Stimulated activated memory B cell treated with anti-CD40 and anti-IgM and Interleukin-4, amounts not matched to agents 10 μg/mL and 1 μg/mL and 100 μg/mL, for 72 hours (primary cell): ENCODE results near the gene C7orf25.
A peak's percentile ranks its signal among the peaks of the same experiment; 100 is the strongest.

Experiments used
- ATAC-seq: fragments of 150-1000 bp; cut with Tn5 transposase; 2 replicates; pipeline ENCODE4 v1.10.0; 2021
- H3K27ac Mint-ChIP-seq: one replicate; pipeline ENCODE4 v1.8.0; 2022; ENCODE audit warnings: mild to moderate bottlenecking, mixed read lengths
- H3K27me3 Mint-ChIP-seq: one replicate; pipeline ENCODE4 v1.8.0; 2022; ENCODE audit warnings: mixed read lengths
- H3K36me3 Mint-ChIP-seq: one replicate; pipeline ENCODE4 v1.8.0; 2022; ENCODE audit warnings: mixed read lengths
- H3K4me1 Mint-ChIP-seq: one replicate; pipeline ENCODE4 v1.8.0; 2022; ENCODE audit warnings: mixed read lengths
- H3K4me3 Mint-ChIP-seq: one replicate; pipeline ENCODE4 v1.8.0; 2022; ENCODE audit warnings: mild to moderate bottlenecking, moderate library complexity, mixed read lengths
- H3K9me3 Mint-ChIP-seq: one replicate; pipeline ENCODE4 v1.8.0; 2022; ENCODE audit warnings: mixed read lengths

C7orf25 gene

GRCh38 chr7:42911454-42912447 lies at the start of gene C7orf25:
TSS of gene C7orf25 (minus strand) at chr7:42912070. CDS start at chr7:42910900, 1,170 bp downstream.
- H3K4me1 Mint-ChIP-seq = peaks cover 38% of the 10 kb centered on the region
- ATAC-seq = peak; percentile 97
- H3K36me3 Mint-ChIP-seq = peaks cover 38% of the 10 kb centered on the region
- H3K27ac Mint-ChIP-seq = peak within 1 kb of the TSS; percentile 91
- no peaks in the 10 kb centered on the region for H3K27me3 Mint-ChIP-seq
- peak within 1 kb of the TSS; percentile 88 for H3K4me3 Mint-ChIP-seq
- no peaks in the 10 kb centered on the region for H3K9me3 Mint-ChIP-seq

DNA sequence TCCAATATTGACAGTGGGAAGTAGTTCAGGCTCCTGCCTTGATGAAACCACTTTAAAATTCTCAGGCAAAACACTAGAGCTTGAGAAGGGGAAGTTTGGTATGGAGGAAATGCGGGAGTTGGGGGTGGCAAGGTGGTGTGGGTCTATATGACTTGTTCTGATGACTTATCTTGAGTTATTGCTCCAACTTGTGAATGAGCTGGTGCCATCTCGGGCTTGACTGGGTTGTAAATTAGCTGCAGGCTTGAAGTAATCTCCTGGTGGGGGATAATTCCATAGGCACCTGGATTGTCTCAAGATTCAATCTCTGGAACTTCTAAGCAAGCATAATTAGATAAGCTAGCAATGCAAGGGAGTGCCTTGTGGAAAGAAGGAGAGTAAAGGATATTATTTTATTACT lies 49.3 kb upstream of the C7orf25 start:
- Mint-ChIP-seq H3K4me1 (no peaks in the 10 kb centered on the region), H3K36me3 (peaks cover 6% of the 10 kb centered on the region), H3K4me3 (no peak overlapping the region), H3K27ac (no peak overlapping the region), H3K9me3 (peaks cover 4% of the 10 kb centered on the region), H3K27me3 (peaks cover 31% of the 10 kb centered on the region)
- ATAC-seq = no peak

DNA sequence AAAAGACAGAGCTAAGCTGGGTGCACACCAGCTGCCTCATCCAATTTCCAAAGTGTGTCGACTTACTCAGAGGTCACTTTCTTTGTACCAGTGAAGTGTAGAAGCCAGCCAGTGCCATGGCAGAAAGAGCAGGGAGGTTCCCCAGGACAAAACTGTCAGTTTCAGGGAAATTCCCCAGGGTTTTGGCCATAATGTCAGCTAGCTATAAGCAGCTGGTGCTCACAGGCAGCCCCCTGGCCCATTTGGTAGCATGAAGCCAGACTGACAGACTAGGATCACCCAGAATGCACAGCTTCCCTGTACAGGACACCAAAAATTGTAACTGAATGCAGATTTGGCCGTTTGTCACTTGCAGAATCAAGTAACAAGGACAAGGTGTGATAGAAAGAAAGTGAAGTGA lies 48.9 kb upstream of the C7orf25 start:
- H3K9me3 Mint-ChIP-seq = peaks cover 4% of the 10 kb centered on the region
- no peaks in the 10 kb centered on the region for H3K4me1 Mint-ChIP-seq
- H3K36me3 Mint-ChIP-seq = peaks cover 6% of the 10 kb centered on the region
- H3K27me3 Mint-ChIP-seq = peaks cover 31% of the 10 kb centered on the region
- H3K4me3 Mint-ChIP-seq = no peak overlapping the region
- H3K27ac Mint-ChIP-seq = no peak overlapping the region
- no peak for ATAC-seq

- no peak overlapping the region for H3K4me3 Mint-ChIP-seq
- ATAC-seq = no peak
- peaks cover 31% of the 10 kb centered on the region for H3K27me3 Mint-ChIP-seq
- peaks cover 6% of the 10 kb centered on the region for H3K36me3 Mint-ChIP-seq
- no peak overlapping the region for H3K27ac Mint-ChIP-seq
- H3K9me3 Mint-ChIP-seq = peaks cover 4% of the 10 kb centered on the region
- no peaks in the 10 kb centered on the region for H3K4me1 Mint-ChIP-seq
Measured at GRCh38 chr7:42959549-42959948, 47.7 kb upstream of the C7orf25 start.

- peaks cover 4% of the 10 kb centered on the region for H3K9me3 Mint-ChIP-seq
- ATAC-seq = no peak
- no peak overlapping the region for H3K27ac Mint-ChIP-seq
- no peaks in the 10 kb centered on the region for H3K4me1 Mint-ChIP-seq
- peaks cover 27% of the 10 kb centered on the region for H3K27me3 Mint-ChIP-seq
- H3K36me3 Mint-ChIP-seq = peaks cover 6% of the 10 kb centered on the region
- H3K4me3 Mint-ChIP-seq = no peak overlapping the region
Measured at GRCh38 chr7:42956062-42956461, 44.2 kb upstream of the C7orf25 start.

GRCh38 chr7:42953994-42954393 lies 42.1 kb upstream of the C7orf25 start:
- no peak overlapping the region for H3K4me3 Mint-ChIP-seq
- no peak for ATAC-seq
- H3K27ac Mint-ChIP-seq = no peak overlapping the region
- peaks cover 4% of the 10 kb centered on the region for H3K9me3 Mint-ChIP-seq
- H3K36me3 Mint-ChIP-seq = peaks cover 6% of the 10 kb centered on the region
- no peaks in the 10 kb centered on the region for H3K4me1 Mint-ChIP-seq
- H3K27me3 Mint-ChIP-seq = peaks cover 8% of the 10 kb centered on the region

DNA sequence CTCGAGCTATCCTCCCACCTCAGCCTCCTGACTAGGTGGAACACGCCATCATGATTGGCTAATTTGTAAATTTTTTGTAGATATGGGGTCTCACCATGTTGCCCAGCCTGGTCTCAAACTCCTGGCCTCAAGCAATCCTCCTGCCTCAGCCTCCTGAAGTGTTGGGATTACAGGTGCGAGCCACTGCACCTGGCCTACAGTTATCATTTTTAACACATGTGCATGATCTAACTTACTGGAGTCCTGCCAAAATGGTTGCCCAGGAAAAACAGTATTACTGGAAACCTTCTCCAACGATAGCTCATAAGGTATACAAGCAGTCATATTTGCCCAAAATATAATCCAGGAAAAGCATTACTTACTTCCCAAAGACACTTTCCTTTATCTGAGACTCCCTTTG lies 40.5 kb upstream of the C7orf25 start:
- Mint-ChIP-seq H3K27ac (no peak overlapping the region), H3K36me3 (peaks cover 4% of the 10 kb centered on the region), H3K9me3 (peaks cover 3% of the 10 kb centered on the region), H3K4me3 (no peak overlapping the region), H3K27me3 (peaks cover 5% of the 10 kb centered on the region), H3K4me1 (no peaks in the 10 kb centered on the region)
- ATAC-seq = no peak

GRCh38 chr7:42950417-42950816 lies 38.5 kb upstream of the C7orf25 start:
- no peaks in the 10 kb centered on the region for H3K36me3 Mint-ChIP-seq
- H3K4me3 Mint-ChIP-seq = no peak overlapping the region
- H3K4me1 Mint-ChIP-seq = peaks cover 6% of the 10 kb centered on the region
- no peak overlapping the region for H3K27ac Mint-ChIP-seq
- no peaks in the 10 kb centered on the region for H3K27me3 Mint-ChIP-seq
- ATAC-seq = no peak
- no peaks in the 10 kb centered on the region for H3K9me3 Mint-ChIP-seq

GRCh38 chr7:42947521-42947920 lies 35.7 kb upstream of the C7orf25 start:
- peaks cover 9% of the 10 kb centered on the region for H3K36me3 Mint-ChIP-seq
- H3K9me3 Mint-ChIP-seq = no peaks in the 10 kb centered on the region

GRCh38 chr7:42946627-42946950 lies 34.7 kb upstream of the C7orf25 start:
- Mint-ChIP-seq H3K4me3 (no peak overlapping the region), H3K9me3 (no peaks in the 10 kb centered on the region), H3K27ac (no peak overlapping the region), H3K27me3 (no peaks in the 10 kb centered on the region), H3K36me3 (peaks cover 12% of the 10 kb centered on the region), H3K4me1 (peaks cover 6% of the 10 kb centered on the region)
- no peak for ATAC-seq

More at GRCh38 chr7:42947521-42947920, 35.7 kb upstream of the C7orf25 start:
- H3K27ac Mint-ChIP-seq = no peak overlapping the region
- no peak for ATAC-seq
- H3K4me1 Mint-ChIP-seq = peaks cover 6% of the 10 kb centered on the region
- H3K27me3 Mint-ChIP-seq = no peaks in the 10 kb centered on the region
- no peak overlapping the region for H3K4me3 Mint-ChIP-seq

DNA sequence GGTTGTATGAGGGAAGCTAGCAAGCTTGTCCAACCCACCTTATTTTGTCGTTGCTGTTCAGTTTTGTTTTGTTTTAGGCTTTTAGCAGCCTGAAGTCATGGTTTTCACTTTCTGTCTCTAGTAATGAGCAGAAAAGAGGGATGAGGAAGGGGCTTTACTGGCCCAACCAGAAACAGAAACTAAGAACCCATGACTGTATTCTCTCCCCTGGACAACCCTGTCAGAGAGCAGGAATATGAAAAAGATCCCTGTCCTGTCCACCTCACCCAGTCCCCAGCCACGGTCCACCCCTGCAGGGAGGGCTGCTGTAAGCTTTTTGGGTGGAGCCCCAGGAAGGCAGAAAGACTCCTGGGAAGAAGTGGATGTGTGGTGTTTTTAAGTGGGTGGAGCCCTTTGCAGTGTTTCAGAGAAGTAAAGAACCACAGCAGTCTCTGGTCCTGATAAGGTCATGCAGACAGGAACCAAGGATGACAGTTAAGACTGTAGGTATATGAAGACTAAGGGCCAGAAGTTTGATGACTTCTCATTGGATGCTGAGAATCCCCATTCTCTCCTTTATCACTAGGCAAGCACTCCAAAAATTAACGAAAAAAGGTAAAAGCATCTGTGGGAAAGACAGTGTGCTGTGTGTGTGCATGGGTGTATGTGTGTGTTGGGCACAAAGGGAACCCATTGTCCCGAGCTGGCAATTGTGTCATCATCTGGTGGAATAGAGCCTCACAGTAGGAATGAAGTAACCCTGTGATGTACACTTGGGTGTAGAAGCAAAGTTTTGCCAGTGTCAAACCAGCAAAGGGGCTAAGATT lies 34.2 kb upstream of the C7orf25 start:
- peak; percentile 60 for ATAC-seq
- peak overlapping the region; percentile 67 for H3K27ac Mint-ChIP-seq

GRCh38 chr7:42940985-42941847 lies 29.3 kb upstream of the C7orf25 start:
- Mint-ChIP-seq H3K4me1 (peaks cover 13% of the 10 kb centered on the region), H3K27ac (no peak overlapping the region), H3K9me3 (no peaks in the 10 kb centered on the region), H3K36me3 (peaks cover 29% of the 10 kb centered on the region), H3K4me3 (no peak overlapping the region), H3K27me3 (no peaks in the 10 kb centered on the region)
- ATAC-seq = no peak

More for the DNA sequence above, 34.2 kb upstream of the C7orf25 start:
- H3K36me3 Mint-ChIP-seq = peaks cover 12% of the 10 kb centered on the region
- H3K4me1 Mint-ChIP-seq = peaks cover 6% of the 10 kb centered on the region
- H3K27me3 Mint-ChIP-seq = no peaks in the 10 kb centered on the region
- no peaks in the 10 kb centered on the region for H3K9me3 Mint-ChIP-seq
- H3K4me3 Mint-ChIP-seq = no peak overlapping the region

DNA sequence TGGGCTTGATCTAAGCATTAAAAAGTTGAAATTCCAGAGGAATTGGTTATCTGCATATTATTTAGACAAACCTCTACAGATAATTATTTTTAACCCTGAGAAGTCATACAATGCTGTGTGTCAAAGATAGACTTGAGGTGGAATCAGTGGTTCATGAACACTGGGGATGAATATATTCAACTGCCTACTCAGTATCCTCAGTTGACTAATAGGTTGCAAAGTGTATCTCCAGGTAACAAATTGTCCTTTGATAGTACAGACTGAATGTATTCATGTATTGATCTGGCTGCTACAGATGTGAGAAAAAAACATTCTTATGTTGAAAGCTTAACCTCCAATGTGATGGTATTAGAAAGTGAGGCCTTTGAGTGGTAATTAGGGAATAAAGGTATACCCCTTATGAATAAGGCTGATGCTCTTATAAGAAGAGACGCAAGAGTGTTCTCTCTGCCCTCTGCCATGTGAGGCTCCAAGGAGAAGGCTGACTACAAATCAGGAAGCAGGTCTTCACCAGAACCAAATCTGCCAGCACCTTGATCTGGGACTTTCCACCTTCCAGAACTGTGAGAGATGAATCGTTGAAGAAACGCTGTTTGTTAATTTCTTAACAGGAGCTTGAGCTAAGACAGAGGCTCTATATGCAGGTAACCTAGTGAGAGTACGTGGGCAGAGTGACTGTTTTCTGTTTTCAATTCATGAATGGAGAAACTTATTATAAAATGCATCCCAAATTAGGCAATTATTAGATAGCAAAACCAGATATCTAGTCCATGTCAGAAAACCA lies 27.8 kb upstream of the C7orf25 start:
- Mint-ChIP-seq H3K4me1 (peaks cover 12% of the 10 kb centered on the region), H3K4me3 (no peak overlapping the region), H3K27me3 (no peaks in the 10 kb centered on the region), H3K27ac (peak overlapping the region; percentile 58), H3K36me3 (peaks cover 37% of the 10 kb centered on the region), H3K9me3 (no peaks in the 10 kb centered on the region)
- ATAC-seq = no peak

- no peaks in the 10 kb centered on the region for H3K9me3 Mint-ChIP-seq
- no peak overlapping the region for H3K27ac Mint-ChIP-seq
- no peaks in the 10 kb centered on the region for H3K27me3 Mint-ChIP-seq
- H3K36me3 Mint-ChIP-seq = peaks cover 25% of the 10 kb centered on the region
- H3K4me3 Mint-ChIP-seq = no peak overlapping the region
- no peak for ATAC-seq
- peaks cover 33% of the 10 kb centered on the region for H3K4me1 Mint-ChIP-seq
Measured at GRCh38 chr7:42935861-42936260, 24.0 kb upstream of the C7orf25 start.
